Measurements from ENCODE around the gene CYB5R2.

Gene CYB5R2

DNA sequence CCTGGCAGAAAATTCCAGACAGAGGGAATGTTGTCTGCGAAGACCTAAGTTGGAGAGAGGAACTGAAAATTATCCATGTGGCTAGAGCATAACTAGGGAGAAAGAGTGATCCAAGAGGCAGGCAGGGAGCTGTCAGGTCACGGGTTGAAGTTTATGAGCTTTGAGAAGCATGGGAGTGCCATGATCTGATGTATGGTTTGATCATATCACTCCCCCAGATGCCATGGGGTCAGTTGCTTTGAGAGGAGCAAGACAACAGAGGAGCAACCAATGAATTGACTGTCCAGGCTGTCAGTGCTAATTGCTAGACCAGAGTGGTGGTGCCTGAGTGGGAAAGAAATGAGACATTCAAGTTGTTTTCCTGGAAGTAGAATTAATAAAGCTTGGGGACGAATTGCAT lies 54.0 kb downstream of the CYB5R2 start:
- Histone ChIP-seq H3K4me1 (ENCODE audit: insufficient read depth, low read length, poor library complexity, severe bottlenecking) (no peaks in the 10 kb centered on the region), H3K9ac (ENCODE audit: low read depth, low read length, poor library complexity, severe bottlenecking) (no peak overlapping the region), H2AFZ (ENCODE audit: low read length) (no peak overlapping the region), H3K4me2 (ENCODE audit: low read depth, low read length, poor library complexity, severe bottlenecking) (no peak overlapping the region), H3F3A (ENCODE audit: low read depth) (no peaks in the 10 kb centered on the region), H3K79me2 (ENCODE audit: insufficient read depth, low read length) (no peaks in the 10 kb centered on the region), H3K4me3 (ENCODE audit: low read length, poor library complexity, severe bottlenecking) (no peak overlapping the region), H3K27me3 (ENCODE audit: insufficient read depth, low read length, poor library complexity, severe bottlenecking) (no peaks in the 10 kb centered on the region), H4K20me1 (ENCODE audit: insufficient read depth, low read length, poor library complexity, severe bottlenecking) (no peaks in the 10 kb centered on the region), H3K9me3 (ENCODE audit: insufficient read depth, low read depth, low read length) (no peaks in the 10 kb centered on the region), H3K9me2 (replicated peaks; ENCODE audit: low read depth, low read length) (no peaks in the 10 kb centered on the region), H3K36me3 (ENCODE audit: insufficient read depth, low read length) (no peaks in the 10 kb centered on the region)
- TF ChIP-seq EZH2phosphoT487 (IDR thresholded peaks at IDR 0.05; ENCODE audit: borderline replicate concordance) (no peak), CTCF (conservative IDR thresholded peaks at IDR 0.05; ENCODE audit: low read length) (no peak)

DNA sequence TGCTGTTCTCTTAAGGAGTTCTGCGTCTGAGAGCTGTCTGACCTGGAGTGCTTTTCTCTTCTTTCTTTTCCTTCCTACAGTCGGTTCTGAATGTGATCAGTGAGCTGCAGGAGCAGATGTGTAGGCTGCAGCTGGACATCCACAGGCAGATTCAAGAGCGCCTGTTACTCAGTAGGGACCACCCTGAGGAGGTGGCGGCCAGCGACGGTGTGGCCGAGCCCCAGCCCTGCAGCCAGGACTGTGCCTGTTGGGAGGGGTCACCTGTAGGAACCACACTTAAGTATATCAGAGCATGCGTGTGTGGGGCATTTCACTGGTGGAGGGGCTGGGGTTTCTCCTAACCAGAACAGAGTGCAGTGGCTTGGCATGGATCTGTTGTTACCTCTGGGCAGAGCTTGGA lies 56.3 kb downstream of the CYB5R2 start:
- no peaks in the 10 kb centered on the region for H3K9me3 ChIP-seq (ENCODE audit: insufficient read depth, low read depth, low read length)
- TF ChIP-seq CTCF (conservative IDR thresholded peaks at IDR 0.05; ENCODE audit: low read length): no peak
- no peak for TF ChIP-seq EZH2phosphoT487 (IDR thresholded peaks at IDR 0.05; ENCODE audit: borderline replicate concordance)

More for the DNA sequence above, 56.3 kb downstream of the CYB5R2 start:
- no peak overlapping the region for H2AFZ ChIP-seq (ENCODE audit: low read length)
- peaks cover 3% of the 10 kb centered on the region for H3K27me3 ChIP-seq (ENCODE audit: insufficient read depth, low read length, poor library complexity, severe bottlenecking)
- no peak overlapping the region for H3K9ac ChIP-seq (ENCODE audit: low read depth, low read length, poor library complexity, severe bottlenecking)
- no peaks in the 10 kb centered on the region for H3K79me2 ChIP-seq (ENCODE audit: insufficient read depth, low read length)
- no peak overlapping the region for H3K4me3 ChIP-seq (ENCODE audit: low read length, poor library complexity, severe bottlenecking)
- no peaks in the 10 kb centered on the region for H3K36me3 ChIP-seq (ENCODE audit: insufficient read depth, low read length)
- H4K20me1 ChIP-seq (ENCODE audit: insufficient read depth, low read length, poor library complexity, severe bottlenecking): no peaks in the 10 kb centered on the region
- no peaks in the 10 kb centered on the region for H3K4me1 ChIP-seq (ENCODE audit: insufficient read depth, low read length, poor library complexity, severe bottlenecking)
- H3F3A ChIP-seq (ENCODE audit: low read depth): no peaks in the 10 kb centered on the region
- no peak overlapping the region for H3K4me2 ChIP-seq (ENCODE audit: low read depth, low read length, poor library complexity, severe bottlenecking)
- H3K9me2 ChIP-seq (replicated peaks; ENCODE audit: low read depth, low read length): no peaks in the 10 kb centered on the region

All from Loucy (cell line).